ENCODE data around the gene RAF1.
"Not testable (repeated sequence)": the region's sequence is repeated elsewhere in the genome, so short reads cannot be mapped to it uniquely, and the experiment has no call there.

The RAF1 gene

GRCh38 chr3:12633108-12633507 is 30.8 kb downstream of the RAF1 start:
- no peak for DNase-seq

GRCh38 chr3:12632523-12632922 is 31.4 kb downstream of the RAF1 start:
- DNase-seq: no peak

- DNase-seq: not testable (repeated sequence)
Observed at GRCh38 chr3:12630843-12631242, 33.1 kb downstream of the RAF1 start.

GRCh38 chr3:12630292-12630691 is 33.6 kb downstream of the RAF1 start:
- DNase-seq: no peak

GRCh38 chr3:12629560-12629959 is 34.4 kb downstream of the RAF1 start:
- no peak for DNase-seq

- DNase-seq: no peak
Observed at GRCh38 chr3:12628813-12629212, 35.1 kb downstream of the RAF1 start.

GRCh38 chr3:12627370-12627769 is 36.5 kb downstream of the RAF1 start:
- no peak for DNase-seq

- DNase-seq: not testable (repeated sequence)
Observed at GRCh38 chr3:12624964-12625363, 39.0 kb downstream of the RAF1 start.

GRCh38 chr3:12624056-12624455 is 39.9 kb downstream of the RAF1 start:
- DNase-seq: no peak

GRCh38 chr3:12622335-12622734 is 41.6 kb downstream of the RAF1 start:
- DNase-seq: no peak

GRCh38 chr3:12620729-12621128 is 43.2 kb downstream of the RAF1 start:
- DNase-seq: no peak

- no peak for DNase-seq
Observed at GRCh38 chr3:12620305-12620704, 43.6 kb downstream of the RAF1 start.

- no peak for DNase-seq
Observed at GRCh38 chr3:12618426-12618825, 45.5 kb downstream of the RAF1 start.

- no peak for DNase-seq
Observed at GRCh38 chr3:12615266-12615665, 48.7 kb downstream of the RAF1 start.

GRCh38 chr3:12613250-12613649 is 50.7 kb downstream of the RAF1 start:
- DNase-seq: no peak

- no peak for DNase-seq
Observed at GRCh38 chr3:12612514-12613226, 51.2 kb downstream of the RAF1 start.

GRCh38 chr3:12611117-12611516 is 52.8 kb downstream of the RAF1 start:
- no peak for DNase-seq

- DNase-seq: no peak
Observed at GRCh38 chr3:12608376-12608775, 55.5 kb downstream of the RAF1 start.

GRCh38 chr3:12603969-12604368 is 59.9 kb downstream of the RAF1 start:
- DNase-seq: no peak

GRCh38 chr3:12601072-12601471 is 62.8 kb downstream of the RAF1 start:
- no peak for DNase-seq

GRCh38 chr3:12598890-12599289 is 65.0 kb downstream of the RAF1 start:
- DNase-seq: no peak

- no peak for DNase-seq
Observed at GRCh38 chr3:12593473-12593872, 70.4 kb downstream of the RAF1 start.

GRCh38 chr3:12591997-12592715 is 71.8 kb downstream of the RAF1 start:
- no peak for DNase-seq

GRCh38 chr3:12591456-12591855 is 72.5 kb downstream of the RAF1 start:
- DNase-seq: no peak

- DNase-seq: no peak
Observed at GRCh38 chr3:12590096-12590495, 73.8 kb downstream of the RAF1 start.

Data from CD4-positive, alpha-beta T cell treated with Interleukin-15 for 1 hour (primary cell).